G401.6 (cell line): ENCODE results near the gene METTL1.

Source experiments
- FAIRE-seq: peaks from 2 replicates; lab custom pipeline; 2012; peaks lifted over from hg19 to GRCh38; lab: Jason Lieb, UNC

The METTL1 gene

GRCh38 chr12:57736741-57737466, 35.0 kb downstream of the METTL1 start:
- FAIRE-seq, result no peak

- FAIRE-seq, result no peak
Measured at GRCh38 chr12:57735952-57736740, 35.8 kb downstream of the METTL1 start.

- FAIRE-seq, result no peak
Measured at GRCh38 chr12:57735198-57735855, 36.6 kb downstream of the METTL1 start.

- no peak for FAIRE-seq
Measured at GRCh38 chr12:57734591-57734990, 37.3 kb downstream of the METTL1 start.

- FAIRE-seq, result no peak
Measured at GRCh38 chr12:57733928-57734327, 38.0 kb downstream of the METTL1 start.

GRCh38 chr12:57732726-57733593, 38.9 kb downstream of the METTL1 start:
- FAIRE-seq, result no peak

GRCh38 chr12:57732270-57732669, 39.6 kb downstream of the METTL1 start:
- FAIRE-seq, result no peak

- FAIRE-seq, result no peak
Measured at GRCh38 chr12:57731411-57732080, 40.4 kb downstream of the METTL1 start.

GRCh38 chr12:57730336-57731067, 41.4 kb downstream of the METTL1 start:
- FAIRE-seq, result no peak

- no peak for FAIRE-seq
Measured at GRCh38 chr12:57729321-57729844, 42.5 kb downstream of the METTL1 start.

- no peak for FAIRE-seq
Measured at GRCh38 chr12:57727758-57728395, 44.0 kb downstream of the METTL1 start.

GRCh38 chr12:57726884-57727757, 44.8 kb downstream of the METTL1 start:
- FAIRE-seq, result no peak

- FAIRE-seq, result no peak
Measured at GRCh38 chr12:57726151-57726883, 45.6 kb downstream of the METTL1 start.

GRCh38 chr12:57725851-57726150, 46.1 kb downstream of the METTL1 start:
- no peak for FAIRE-seq

- no peak for FAIRE-seq
Measured at GRCh38 chr12:57724936-57725740, 46.8 kb downstream of the METTL1 start.

GRCh38 chr12:57724003-57724935, 47.6 kb downstream of the METTL1 start:
- no peak for FAIRE-seq

GRCh38 chr12:57723630-57723962, 48.3 kb downstream of the METTL1 start:
- FAIRE-seq, result no peak
